Stimulated activated naive CD4-positive, alpha-beta T cell treated with Interleukin-2 at 50 U/mL for 16 hours (primary cell): ENCODE data around the gene PTPRQ.
"Not testable (repeated sequence)": the region's sequence is repeated elsewhere in the genome, so short reads cannot be mapped to it uniquely, and the experiment has no call there.

Experiments
- DNase-seq: peaks from one replicate; lab custom pipeline; 2025; lab: John Stamatoyannopoulos, UW

Gene PTPRQ, protein sequence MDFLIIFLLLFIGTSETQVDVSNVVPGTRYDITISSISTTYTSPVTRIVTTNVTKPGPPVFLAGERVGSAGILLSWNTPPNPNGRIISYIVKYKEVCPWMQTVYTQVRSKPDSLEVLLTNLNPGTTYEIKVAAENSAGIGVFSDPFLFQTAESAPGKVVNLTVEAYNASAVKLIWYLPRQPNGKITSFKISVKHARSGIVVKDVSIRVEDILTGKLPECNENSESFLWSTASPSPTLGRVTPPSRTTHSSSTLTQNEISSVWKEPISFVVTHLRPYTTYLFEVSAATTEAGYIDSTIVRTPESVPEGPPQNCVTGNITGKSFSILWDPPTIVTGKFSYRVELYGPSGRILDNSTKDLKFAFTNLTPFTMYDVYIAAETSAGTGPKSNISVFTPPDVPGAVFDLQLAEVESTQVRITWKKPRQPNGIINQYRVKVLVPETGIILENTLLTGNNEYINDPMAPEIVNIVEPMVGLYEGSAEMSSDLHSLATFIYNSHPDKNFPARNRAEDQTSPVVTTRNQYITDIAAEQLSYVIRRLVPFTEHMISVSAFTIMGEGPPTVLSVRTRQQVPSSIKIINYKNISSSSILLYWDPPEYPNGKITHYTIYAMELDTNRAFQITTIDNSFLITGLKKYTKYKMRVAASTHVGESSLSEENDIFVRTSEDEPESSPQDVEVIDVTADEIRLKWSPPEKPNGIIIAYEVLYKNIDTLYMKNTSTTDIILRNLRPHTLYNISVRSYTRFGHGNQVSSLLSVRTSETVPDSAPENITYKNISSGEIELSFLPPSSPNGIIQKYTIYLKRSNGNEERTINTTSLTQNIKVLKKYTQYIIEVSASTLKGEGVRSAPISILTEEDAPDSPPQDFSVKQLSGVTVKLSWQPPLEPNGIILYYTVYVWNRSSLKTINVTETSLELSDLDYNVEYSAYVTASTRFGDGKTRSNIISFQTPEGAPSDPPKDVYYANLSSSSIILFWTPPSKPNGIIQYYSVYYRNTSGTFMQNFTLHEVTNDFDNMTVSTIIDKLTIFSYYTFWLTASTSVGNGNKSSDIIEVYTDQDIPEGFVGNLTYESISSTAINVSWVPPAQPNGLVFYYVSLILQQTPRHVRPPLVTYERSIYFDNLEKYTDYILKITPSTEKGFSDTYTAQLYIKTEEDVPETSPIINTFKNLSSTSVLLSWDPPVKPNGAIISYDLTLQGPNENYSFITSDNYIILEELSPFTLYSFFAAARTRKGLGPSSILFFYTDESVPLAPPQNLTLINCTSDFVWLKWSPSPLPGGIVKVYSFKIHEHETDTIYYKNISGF (N-terminal part only)

DNA sequence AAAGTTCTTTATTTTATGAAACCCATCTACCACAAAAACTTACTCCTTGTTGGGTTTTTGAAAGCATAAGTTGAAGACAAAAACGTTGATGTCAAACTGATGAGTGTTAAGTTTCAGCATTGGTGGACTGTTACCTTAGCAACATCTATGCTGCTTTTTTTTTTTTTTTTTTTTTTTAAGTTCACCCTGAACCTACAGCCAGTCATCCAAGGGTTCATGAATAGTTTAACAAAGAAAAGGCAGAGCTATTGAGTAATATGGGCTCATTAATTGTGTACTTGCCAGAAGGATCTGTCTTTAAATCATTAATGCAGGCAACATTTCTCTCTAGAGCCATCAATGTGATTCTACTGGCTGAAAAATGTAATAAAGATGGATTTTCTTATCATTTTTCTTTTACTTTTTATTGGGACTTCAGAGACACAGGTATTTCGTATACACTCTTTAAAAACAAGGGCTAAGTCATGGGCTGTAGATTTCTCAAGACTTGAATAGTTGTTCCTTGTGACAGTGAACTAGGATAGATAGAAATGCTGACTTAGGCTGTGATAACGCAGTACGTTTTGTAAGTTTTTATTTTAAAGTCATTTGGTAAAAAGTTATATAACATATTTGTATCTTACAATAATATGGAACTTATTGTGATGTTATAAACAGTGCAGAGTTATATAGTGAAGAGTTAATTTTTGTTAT lies at the start of gene PTPRQ:
PTPRQ (plus strand) TSS at position 262 of the 693 bp plus-strand sequence; CDS start at position 373, 111 bp downstream.
- no peak for DNase-seq

DNA sequence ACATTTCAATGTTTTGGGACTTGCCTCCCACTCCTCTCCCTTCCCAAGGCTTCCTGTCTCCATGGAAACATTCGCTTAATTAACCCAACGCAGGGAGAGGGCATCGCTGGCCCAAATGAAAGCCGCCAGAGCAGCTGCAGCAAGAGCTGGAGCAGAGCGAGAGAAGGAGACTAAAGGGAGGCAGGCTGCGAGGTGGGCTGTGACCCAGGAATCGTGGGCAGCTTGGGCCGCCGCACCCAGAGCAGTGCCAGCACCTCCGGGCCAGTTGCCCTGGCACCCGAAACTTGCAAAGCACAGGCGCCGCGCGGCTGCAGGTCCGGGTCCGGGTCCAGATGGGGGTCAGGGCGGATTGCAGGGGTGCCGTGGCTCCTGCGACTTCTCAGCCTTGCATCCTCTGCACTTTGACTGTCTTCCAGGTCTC lies 43.5 kb upstream of the PTPRQ start:
- no peak for DNase-seq

DNA sequence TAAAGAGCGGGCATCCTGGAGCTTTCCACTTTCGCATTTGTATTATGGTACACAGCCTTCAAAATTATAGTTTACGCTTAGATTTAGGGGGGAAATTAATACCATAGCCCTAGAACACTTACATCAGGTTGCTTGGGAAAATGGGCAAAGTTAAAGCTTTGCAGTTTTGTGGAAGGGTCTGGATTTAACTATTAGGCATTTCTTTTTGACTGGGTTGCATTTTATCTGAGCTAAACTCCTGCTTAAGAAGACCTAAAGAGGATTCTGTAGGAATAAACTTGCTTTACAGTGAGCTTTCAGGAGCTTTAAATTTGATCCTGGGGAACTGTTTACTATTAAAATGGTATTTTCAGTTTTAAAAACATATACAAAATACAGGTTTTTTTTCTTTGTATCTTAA lies 42.8 kb upstream of the PTPRQ start:
- DNase-seq: no peak

DNA sequence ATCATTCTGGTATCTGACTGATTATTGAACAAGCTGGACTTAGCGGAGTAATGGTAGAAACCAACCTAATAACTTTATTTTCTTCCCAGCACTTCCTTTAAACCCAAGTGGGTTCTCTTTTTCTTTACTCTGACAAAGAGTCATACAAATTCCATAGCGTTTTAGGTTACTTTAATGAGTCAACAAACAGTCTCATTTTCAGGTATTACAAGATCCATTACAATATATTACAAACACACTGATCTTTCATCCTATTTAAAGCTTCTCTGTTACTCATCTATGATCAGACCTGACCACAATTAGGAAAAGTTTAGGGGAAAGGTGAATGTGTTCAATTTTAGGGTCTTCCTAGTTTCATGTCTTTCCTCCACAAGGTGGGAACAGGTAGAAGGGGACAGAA lies 39.4 kb upstream of the PTPRQ start:
- no peak for DNase-seq

DNA sequence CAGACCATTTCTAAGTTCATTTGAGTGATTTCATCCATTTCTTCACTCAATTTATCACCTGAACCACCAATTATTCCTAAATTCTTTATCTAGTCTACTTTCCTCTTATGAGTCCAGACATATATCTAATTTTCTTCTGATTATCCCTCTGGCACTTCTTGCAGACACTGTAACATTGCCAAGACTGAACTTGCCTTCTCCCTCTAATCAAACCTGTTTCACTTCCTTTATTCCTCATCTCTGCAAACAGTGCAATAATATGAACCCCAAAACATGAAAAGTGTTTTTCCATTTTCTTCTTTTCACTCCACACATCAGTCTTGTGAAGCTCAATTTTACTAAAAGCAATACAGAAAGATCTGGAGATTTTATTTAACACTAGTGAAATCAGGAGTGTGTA lies 37.8 kb upstream of the PTPRQ start:
- no peak for DNase-seq

DNA sequence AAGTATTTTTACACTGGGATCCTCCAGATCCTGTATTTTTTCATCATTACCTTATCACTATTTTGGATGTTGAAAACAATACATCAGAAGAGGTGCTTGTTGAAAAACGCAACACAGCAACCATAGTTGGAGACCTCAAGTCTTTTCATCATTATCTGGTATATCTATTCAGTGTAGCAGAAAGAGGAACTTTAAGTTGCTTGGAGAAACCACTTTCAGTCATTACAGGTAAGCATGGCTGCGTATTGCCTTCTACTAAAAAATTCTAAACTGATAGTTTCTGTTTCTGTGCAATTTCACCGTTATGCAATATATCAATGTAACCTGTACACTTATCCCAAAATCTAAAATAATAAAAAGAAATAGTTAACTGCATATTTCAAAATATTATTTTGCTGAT lies 32.2 kb upstream of the PTPRQ start:
- DNase-seq: no peak

DNA sequence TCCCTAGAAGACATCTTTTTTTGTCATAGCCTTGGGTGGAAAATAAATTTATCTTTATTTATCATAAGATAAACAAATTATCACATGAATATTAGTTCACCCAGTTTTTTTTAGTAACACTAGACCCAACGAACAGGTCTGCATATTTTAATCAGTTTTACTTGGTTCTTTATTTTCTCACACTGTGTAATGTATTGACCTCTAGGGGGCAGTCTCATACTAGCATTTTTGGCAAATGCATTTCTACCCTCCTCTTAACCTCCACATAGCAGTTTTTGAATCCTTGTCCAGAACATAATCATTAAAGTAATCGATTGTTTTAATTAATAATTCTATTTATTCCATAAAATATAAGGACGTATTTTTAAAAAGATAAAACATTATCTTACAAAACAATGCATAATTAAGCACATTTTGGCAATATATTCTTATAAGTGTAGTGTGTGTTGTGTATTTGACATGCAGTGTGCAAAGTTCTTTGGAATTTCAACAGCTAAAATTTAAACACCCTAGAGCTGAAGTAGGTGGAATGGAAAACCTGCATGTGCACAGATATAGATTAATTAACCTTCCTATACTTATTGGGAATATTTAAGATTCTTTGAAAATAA lies 31.6 kb upstream of the PTPRQ start:
- DNase-seq: no peak

DNA sequence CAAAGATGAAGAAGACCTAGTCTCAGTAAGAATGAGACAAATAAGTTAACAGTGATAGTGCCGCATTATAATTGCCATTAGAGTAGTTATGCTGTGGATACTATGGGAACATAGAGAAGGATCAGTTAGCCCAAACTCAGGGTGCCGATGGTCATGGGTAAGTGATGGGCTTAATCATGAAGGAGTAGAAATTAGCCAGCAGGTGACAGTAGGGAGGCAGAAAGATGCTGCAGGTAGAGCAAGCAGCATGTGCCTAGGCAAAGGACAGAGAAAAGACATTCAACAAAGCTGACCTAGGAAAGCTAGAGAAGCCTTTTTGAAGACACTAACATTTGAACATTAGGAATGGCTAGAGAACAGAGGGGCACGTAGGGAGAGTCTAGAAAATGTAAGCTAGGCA lies 30.6 kb upstream of the PTPRQ start:
- DNase-seq: no peak

DNA sequence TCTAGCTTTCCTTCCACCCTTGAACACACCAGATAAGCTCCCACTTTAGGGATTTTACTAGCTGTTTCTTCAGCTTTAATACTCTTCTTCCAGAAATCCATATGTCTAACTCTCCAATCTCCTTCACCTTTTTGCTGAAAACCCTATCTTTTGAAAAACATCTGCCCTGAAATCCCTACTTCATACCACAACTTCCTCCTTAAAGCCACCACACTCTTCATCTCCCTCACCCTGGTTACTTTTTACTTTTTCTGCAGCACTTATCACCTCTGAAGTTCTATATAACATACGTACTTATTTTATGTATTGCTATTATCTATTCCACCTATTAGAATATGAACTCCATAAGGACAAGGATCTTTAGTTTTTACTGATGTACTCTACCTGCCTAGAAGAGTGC lies 28.6 kb upstream of the PTPRQ start:
- DNase-seq: no peak

DNA sequence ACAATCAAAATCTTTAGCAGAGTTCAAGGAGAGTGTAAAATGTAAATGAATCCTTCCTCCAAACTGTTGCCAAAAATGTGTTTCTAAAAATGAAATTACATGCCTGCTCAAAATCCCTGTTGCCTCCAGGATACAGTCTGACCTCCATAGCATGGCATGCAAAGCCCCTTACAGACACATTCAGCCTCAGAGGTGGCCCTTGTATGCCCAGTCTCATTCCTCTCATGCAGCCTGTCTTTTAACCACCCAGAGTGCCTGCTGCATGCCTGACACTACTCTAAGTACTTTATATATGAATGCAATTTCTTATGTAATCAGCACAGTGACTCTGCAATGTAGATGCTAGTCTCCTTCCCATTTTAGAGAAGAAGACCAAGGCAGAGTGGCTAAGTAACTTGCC lies 24.4 kb upstream of the PTPRQ start:
- DNase-seq: no peak

DNA sequence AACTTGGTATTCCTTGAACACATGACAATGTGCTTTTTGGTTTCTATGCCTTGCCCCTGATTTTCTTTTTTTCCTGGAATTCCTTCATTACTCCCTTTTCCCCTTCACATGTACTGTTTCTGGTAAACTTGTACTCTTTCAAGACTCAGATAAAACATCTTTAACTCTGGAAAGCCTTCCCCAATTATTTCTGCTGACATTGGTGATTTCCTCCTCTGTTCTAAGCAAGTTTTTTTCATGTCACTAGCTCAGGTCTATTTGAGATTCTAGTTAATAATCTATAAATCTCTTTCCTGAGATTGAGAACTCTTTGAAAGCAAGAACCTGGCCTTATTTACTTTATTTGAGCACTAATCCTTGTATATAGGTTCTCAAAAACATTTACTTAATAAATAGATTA lies 24.0 kb upstream of the PTPRQ start:
- no peak for DNase-seq

DNA sequence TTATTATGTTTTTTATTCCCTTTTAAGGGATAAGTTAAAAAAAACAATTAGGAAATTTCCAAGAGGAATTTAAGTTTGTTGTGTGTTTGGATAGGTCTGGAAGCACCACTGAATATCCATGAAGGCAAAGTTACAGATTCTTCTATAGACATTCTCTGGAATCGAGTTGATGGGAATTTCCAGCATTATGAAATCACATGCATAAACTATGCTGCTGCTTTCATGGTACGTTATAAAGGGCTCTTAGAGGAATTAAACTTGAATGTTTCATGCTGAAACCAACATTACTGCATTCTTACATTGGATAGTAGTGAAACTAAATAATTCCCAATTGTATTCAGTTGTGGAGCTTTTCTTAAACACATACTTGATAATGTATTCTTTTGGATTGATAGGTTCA lies 21.5 kb upstream of the PTPRQ start:
- DNase-seq: no peak

DNA sequence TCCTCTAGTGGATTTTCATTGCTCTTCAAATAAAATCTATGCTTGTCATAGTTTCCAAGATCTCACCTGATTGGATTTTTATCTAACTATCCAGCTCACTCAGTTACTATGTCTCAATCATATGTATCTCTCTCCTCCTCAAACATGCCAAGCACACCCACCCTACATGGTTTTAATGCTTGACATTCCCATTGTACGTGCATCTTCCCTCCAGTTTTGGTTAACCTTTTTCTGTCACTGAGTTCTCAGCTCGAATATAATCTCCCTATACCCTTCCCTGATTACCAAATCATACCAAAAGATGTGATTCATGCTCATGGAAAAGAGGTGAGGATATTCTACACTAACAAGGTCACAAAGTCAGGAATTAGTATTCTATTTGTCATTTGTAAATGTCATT lies 12.0 kb upstream of the PTPRQ start:
- no peak for DNase-seq

DNA sequence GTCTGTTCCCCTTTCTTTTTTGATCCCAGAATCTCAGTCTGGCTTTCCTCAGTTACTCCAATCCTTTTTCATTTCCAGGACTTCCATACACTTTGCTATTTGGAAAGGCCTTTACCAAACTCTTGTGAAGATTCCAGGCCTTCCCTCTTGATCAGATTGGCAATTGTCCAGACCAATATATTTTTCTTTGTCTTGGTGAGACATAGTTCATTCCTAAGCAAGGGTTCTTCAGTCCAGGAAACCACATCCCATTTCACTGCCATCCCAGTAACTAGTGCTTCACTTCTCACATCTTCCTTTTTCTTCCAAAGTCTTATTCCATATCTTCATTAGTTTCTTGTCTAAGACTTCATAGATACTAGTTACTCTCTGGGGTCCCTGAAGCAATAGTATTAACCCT lies 2.1 kb upstream of the PTPRQ start:
- no peak for DNase-seq

DNA sequence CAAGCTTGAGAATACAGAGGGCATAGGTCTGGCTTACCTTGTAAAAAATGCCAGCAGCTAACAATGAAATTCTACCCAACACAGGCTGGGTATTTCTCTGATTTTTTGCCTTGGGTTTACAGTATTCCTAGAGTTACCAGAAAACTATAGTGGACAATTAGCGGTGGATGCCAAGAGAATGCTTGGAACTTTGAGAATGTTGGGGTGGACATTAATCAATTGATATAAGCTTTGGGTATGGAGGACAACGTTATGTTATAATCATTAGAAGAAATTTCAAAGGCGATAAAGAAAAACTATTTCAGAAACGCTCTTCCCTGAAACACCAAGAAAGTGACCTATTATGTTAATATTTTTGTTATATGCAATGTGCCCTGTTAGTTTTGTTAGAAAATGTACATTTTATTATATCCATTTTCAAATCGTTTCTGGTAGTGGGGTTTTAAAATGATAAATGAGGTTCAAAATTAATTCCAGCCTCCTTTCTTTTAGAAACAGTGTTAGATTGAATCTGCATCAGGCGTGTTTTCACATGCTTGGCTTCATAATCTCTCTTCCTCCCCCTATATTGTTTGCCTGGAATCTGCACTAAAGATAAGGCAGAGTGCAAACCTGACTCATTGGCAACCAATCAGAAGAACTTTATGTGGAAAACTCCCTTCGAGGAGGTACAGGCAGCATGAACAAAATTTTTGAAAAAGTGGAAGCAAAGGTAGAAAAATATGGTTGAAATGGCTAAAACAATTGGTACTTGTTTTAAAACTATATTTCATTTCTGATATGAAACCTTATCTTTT lies 1.4 kb upstream of the PTPRQ start:
- no peak for DNase-seq

DNA sequence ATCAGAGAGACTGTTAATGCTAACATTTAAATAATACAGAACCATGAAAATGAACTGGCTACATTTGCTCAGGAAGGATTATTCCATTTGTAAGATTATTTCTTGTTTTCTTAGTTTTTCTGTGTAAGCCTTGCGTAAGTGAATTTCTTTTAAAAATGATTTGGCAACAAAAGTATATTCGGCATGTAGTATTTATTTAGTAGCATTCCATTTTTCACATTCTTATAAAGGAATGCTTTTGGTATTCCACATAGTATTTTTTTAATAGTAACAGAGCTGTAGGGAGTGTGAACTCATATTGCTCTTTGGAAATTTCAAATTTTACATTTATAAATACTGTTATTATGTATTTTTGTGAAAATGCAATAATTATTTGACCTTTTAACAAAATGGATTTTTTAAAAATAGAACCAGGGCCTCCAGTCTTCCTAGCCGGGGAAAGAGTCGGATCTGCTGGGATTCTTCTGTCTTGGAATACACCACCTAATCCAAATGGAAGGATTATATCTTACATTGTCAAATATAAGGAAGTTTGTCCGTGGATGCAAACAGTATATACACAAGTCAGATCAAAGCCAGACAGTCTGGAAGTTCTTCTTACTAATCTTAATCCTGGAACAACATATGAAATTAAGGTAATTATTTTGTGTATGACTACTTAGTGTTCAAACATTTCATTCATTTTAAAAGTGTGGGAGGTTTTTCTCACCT lies 1.2 kb downstream of the PTPRQ start:
- no peak for DNase-seq

DNA sequence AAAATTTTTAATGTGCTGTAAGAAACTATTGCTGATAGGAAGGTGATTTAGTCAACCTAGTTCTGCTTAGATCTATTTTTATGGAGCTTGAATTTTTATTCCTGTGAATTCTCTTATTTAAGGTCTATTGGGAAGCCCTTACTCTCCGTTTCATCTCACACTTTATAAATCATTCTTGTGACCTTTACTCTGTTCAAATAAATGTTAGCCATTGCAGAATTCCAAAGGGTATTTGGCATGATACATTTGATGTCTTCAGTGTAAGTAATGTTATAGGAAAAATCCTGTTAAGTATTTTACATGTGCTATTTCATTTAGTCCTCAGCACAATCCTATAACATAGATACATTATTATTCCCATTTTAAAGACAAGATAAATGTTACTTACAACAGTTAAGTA lies 12.5 kb downstream of the PTPRQ start:
- no peak for DNase-seq

DNA sequence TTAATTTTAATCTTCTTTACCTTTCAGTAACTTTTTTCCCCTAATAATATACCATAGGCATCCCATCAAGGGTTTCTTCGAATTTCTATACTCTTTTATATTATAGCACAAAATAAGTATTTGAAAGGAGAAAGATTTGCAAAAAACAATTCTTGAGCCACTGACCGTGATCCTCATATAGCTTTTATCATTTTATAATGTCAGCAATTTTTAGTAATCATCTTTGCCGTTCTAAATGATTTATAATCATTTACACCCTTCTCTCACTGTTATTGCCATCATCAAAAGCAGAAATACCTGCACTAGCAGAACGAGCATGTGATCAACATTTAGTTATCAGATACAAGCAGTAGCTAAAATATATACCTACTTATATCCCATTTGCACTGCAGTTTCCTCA lies 16.9 kb downstream of the PTPRQ start:
- no peak for DNase-seq

DNA sequence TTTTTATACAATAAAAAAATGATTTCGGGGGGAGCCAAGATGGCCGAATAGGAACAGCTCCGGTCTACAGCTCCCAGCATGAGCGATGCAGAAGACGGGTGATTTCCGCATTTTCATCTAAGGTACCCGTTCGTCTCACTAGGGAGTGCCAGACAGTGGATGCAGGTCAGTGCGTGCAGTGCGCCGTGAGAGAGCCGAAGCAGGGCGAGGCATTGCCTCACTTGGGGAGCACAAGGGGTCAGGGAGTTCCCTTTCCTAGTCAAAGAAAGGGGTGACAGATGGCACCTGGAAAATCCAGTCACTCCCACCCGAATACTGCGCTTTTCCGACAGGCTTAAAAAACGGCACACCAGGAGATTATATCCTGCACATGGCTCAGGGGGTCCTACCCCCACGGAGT lies 17.8 kb downstream of the PTPRQ start:
- not testable (repeated sequence) for DNase-seq

DNA sequence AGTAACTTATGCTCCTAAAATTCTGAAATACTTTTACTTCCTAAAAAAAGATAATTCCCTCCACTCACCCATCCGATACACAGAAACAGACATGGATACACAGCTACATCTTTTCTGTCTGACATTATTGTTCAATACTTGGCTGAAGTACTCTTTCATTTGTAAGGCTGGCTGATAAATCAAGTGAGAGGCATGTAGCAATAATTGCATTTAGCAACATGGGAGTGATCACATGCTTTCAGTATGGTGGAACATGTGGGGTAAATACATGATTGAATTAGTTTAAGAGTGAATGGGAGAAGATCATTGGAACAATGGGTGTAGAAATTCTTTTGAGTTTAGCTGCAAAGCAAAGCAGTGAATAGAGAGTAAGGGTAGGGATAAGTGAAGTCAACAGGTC lies 25.6 kb downstream of the PTPRQ start:
- DNase-seq: no peak
